ENCODE results near the gene SMARCA2. TPM values are rescaled to one million over a fixed set of nuclear protein-coding genes. Genes with fewer than 3 reads are reported as not detected.

Gene SMARCA2
- total RNA-seq, 6 donors from 2014 or later, result 74.3 to 210 (median 139) TPM

DNA sequence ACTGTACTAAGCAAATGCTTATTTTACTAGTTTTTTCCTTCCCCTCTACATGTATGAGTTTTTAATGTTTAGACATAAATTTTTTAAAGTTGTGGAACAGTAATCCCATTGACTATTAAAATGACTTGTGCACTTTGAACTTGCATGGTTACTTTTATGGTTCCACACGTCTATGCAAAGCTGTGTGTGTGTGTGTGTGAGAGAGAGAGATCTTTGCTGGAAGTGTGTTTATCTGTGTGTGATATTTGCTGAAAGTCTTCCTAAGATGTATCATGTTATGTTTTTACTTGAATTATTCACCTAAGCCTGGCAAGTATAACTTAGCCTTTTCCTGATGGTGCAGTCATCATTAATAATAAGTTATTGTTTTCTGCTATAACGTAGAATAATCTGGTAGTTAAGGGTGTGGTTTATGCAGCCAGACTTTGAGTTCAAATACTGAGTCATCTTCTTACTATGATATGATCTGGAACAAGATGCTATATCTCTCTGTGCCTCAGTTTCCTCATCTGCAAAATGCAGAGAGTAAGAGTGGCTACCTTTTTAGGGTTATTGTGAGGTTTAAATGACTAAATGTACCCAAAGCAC, 138.6 kb downstream of the SMARCA2 start:
- WGBS, 2 donors, result 39 to 47% methylated on average over 2 of the region's 2 CpGs
- DNase-seq (no peak), ATAC-seq (ENCODE audit: low FRiP score in 2 of 2) (no peak)
- peaks cover 16 to 20% (median 16%) of the 10 kb centered on the region in 4 donors for H3K4me1 ChIP-seq
- H3K9me3 ChIP-seq, result no peaks in the 10 kb centered on the region
- no peak overlapping the region for H3K4me3 ChIP-seq
- H3K36me3 ChIP-seq, result no peaks in the 10 kb centered on the region
- H3K27me3 ChIP-seq, result no peaks in the 10 kb centered on the region
- H3K27ac ChIP-seq, result no peak overlapping the region
- no peak for TF ChIP-seq POLR2AphosphoS5 (IDR thresholded peaks at IDR 0.05)
- TF ChIP-seq, protein P1, sequence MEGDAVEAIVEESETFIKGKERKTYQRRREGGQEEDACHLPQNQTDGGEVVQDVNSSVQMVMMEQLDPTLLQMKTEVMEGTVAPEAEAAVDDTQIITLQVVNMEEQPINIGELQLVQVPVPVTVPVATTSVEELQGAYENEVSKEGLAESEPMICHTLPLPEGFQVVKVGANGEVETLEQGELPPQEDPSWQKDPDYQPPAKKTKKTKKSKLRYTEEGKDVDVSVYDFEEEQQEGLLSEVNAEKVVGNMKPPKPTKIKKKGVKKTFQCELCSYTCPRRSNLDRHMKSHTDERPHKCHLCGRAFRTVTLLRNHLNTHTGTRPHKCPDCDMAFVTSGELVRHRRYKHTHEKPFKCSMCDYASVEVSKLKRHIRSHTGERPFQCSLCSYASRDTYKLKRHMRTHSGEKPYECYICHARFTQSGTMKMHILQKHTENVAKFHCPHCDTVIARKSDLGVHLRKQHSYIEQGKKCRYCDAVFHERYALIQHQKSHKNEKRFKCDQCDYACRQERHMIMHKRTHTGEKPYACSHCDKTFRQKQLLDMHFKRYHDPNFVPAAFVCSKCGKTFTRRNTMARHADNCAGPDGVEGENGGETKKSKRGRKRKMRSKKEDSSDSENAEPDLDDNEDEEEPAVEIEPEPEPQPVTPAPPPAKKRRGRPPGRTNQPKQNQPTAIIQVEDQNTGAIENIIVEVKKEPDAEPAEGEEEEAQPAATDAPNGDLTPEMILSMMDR (IDR thresholded peaks at IDR 0.05), result no peak
- no peak for TF ChIP-seq POLR2A (IDR thresholded peaks at IDR 0.05)
- TF ChIP-seq EP300 (IDR thresholded peaks at IDR 0.05), result no peak

- TF ChIP-seq, protein P1 (IDR thresholded peaks at IDR 0.05), result no peak
- TF ChIP-seq EP300 (IDR thresholded peaks at IDR 0.05) (no peak), POLR2A (IDR thresholded peaks at IDR 0.05) (no peak), POLR2AphosphoS5 (IDR thresholded peaks at IDR 0.05) (no peak)
- Histone ChIP-seq H3K36me3 (no peaks in the 10 kb centered on the region), H3K27me3 (no peaks in the 10 kb centered on the region), H3K4me1 (peaks cover 20 to 25% (median 21%) of the 10 kb centered on the region in 4 donors), H3K4me3 (no peak overlapping the region), H3K27ac (no peak overlapping the region), H3K9me3 (no peaks in the 10 kb centered on the region)
- DNase-seq, result no peak
- WGBS, 2 donors, result 66 to 80% methylated on average over 3 of the region's 3 CpGs
- ATAC-seq (ENCODE audit: low FRiP score in 2 of 2), result no peak
Observed at GRCh38 chr9:2154731-2155130, 139.6 kb downstream of the SMARCA2 start.

GRCh38 chr9:2155966-2156365, 140.8 kb downstream of the SMARCA2 start:
- WGBS, 2 donors, result 69 to 71% methylated on average over 5 of the region's 5 CpGs
- H3K36me3 ChIP-seq, result no peaks in the 10 kb centered on the region

DNA sequence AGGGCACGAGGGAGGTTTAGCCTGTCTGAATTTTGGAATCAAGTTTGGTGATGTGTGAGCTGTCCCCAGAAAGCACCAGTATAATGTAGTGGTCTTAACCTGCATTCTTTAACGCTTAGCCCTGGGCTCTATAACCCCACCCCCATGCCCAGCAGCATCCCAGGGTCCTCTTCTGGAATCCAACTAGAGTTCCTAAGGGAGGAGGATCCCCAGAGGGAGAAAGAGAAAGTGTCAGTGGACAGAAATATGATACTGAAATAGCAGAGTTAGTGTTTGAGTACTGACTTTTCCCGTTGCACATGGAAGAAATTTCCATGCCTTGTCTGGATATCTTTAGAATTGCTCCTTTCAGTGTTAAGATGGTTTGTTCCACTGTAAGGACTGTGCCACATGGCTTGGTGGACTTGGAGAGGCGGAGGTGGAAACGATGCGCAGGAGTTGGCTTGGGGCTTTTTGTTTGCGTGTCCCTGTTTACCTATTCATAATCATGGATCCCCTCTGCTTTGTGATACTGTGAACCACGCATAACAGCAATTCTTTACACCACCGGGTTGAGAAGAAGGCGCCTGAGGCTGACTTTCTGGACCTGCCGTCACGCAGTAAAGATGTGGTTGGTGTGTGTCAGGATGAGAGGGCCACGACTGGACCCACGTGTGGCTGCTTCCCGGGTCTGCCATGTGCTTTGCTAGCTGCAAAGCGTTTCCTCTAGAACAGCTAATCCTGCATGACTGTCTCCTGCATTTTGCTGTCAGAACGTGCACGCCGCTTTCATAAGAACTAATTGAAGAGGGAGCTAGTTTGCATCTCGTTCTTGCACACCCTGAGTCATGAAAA, 142.3 kb downstream of the SMARCA2 start:
- peaks cover 26 to 35% (median 32%) of the 10 kb centered on the region in 4 donors for H3K4me1 ChIP-seq
- H3K9me3 ChIP-seq, result no peaks in the 10 kb centered on the region
- H3K4me3 ChIP-seq, result peak overlapping the region; percentile 20 to 49 (median 44)
- DNase-seq, result peak in 1 of 2 donors; percentile 37
- no peaks in the 10 kb centered on the region for H3K27me3 ChIP-seq
- ATAC-seq (ENCODE audit: low FRiP score in 2 of 2), result peak; percentile 75 to 78
- 11 to 13% methylated on average over 20 of the region's 20 CpGs for WGBS, 2 donors
- peak overlapping the region in 3 of 4 donors; percentile 51 to 82 (median 77) for H3K27ac ChIP-seq
- TF ChIP-seq POLR2AphosphoS5 (IDR thresholded peaks at IDR 0.05) (no peak), POLR2A (IDR thresholded peaks at IDR 0.05) (no peak), EP300 (IDR thresholded peaks at IDR 0.05) (no peak)
- TF ChIP-seq, protein P1 (IDR thresholded peaks at IDR 0.05), result no peak
- peaks cover 0 to 3% (median 0%) of the 10 kb centered on the region in 4 donors for H3K36me3 ChIP-seq

More at GRCh38 chr9:2155966-2156365, 140.8 kb downstream of the SMARCA2 start:
- TF ChIP-seq, protein P1 (IDR thresholded peaks at IDR 0.05), result no peak
- no peak for TF ChIP-seq POLR2A (IDR thresholded peaks at IDR 0.05)
- TF ChIP-seq EP300 (IDR thresholded peaks at IDR 0.05), result no peak
- no peak for TF ChIP-seq POLR2AphosphoS5 (IDR thresholded peaks at IDR 0.05)
- ATAC-seq (ENCODE audit: low FRiP score in 2 of 2), result no peak
- Histone ChIP-seq H3K27ac (no peak overlapping the region), H3K4me1 (peaks cover 26 to 33% (median 29%) of the 10 kb centered on the region in 4 donors), H3K9me3 (no peaks in the 10 kb centered on the region), H3K4me3 (no peak overlapping the region), H3K27me3 (no peaks in the 10 kb centered on the region)
- no peak for DNase-seq

Measured in upper lobe of left lung (tissue), 6 donors.